Head of caudate nucleus (tissue), 42 donors: ENCODE results near the gene SLC20A1.
"Not testable (repeated sequence)": the region's sequence is repeated elsewhere in the genome, so short reads cannot be mapped to it uniquely, and the experiment has no call there.

Experiments used
- DNase-seq, 42 donors: peaks; one replicate each; pipeline versions ENCODE4 v3.0.0 to v3.0.0-alpha.2; 2020 to 2021; ENCODE audit warnings: mixed read lengths in 7 of 42
- intact Hi-C: fragments of 100-400 bp; cut with DNase I; formaldehyde crosslinking; loops from one replicate; pipeline ENCODE4 v1.15.0; 2022

SLC20A1 gene

GRCh38 chr2:112666761-112667122, 21.0 kb downstream of the SLC20A1 start:
- DNase-seq: peak in 1 of 42 donors; percentile 10
- intact Hi-C loops: no loop called here

- intact Hi-C loops: not testable (repeated sequence)
Measured at GRCh38 chr2:112667540-112667939, 21.8 kb downstream of the SLC20A1 start.

DNA sequence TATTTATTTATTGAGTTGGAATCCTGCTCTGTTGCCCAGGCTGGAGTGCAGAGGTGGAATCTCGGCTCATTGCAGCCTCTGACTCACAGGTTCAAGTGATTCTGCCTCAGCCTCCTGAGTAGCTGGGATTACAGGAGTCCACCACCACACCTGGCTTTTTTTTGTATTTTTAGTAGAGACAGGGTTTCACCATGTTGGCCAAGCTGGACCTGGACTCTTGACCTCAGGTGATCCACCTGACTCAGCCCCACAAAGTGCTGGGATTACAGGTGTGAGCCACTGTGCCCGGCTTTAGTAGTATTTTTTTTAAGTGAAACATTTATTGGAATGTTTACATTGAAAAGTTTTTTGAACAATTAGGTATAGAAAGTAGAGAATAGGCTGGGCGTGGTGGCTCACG, 23.9 kb downstream of the SLC20A1 start:
- intact Hi-C loops: no loop called here
- DNase-seq: peak in 1 of 42 donors; percentile 10

More at GRCh38 chr2:112667540-112667939, 21.8 kb downstream of the SLC20A1 start:
- DNase-seq: peak in 1 of 42 donors; percentile 9

GRCh38 chr2:112670252-112671022, 24.7 kb downstream of the SLC20A1 start:
- intact Hi-C loops: no loop called here
- no peak for DNase-seq

- DNase-seq: no peak
- intact Hi-C loops: no loop called here
Measured at GRCh38 chr2:112671801-112672200, 26.1 kb downstream of the SLC20A1 start.

DNA sequence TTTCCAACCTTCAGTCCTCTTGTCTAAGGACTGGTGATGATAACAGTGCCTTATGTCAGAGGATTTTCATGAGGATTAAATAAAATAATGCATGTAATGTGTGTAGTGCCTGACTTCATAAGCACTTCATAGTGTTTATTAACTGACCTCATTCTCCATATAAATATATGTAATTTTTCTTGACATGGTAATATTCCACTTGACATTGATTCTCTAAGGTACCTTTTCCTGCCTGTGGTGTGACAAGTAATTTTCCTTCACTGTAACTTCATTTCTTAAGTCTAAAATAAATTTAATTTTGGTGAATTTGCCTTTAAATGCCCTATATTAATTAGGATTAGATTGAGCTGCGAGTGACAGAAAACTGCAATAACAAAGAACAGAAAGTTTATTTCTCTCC, 27.3 kb downstream of the SLC20A1 start:
- intact Hi-C loops: no loop called here
- DNase-seq: no peak

DNA sequence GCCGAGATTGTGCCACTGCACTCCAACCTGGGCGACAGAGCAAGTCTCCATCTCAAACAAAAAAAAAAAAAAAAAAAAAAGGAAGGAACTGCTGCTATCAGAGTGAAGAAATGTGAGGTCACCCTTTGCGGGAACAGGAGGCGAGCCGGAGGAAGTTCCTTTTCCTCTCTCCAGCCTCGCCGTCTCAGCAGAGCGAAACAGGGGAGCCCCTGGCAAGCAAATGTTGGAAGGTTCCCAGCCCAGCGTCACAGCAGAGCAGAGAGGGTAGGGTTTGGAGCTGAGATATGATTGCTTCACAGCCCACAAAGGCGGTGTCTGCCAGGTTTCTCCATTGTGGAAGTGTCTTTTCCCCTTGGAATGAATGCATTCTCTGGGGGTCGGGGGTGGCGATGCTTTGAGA, 28.5 kb downstream of the SLC20A1 start:
- intact Hi-C loops: no loop called here
- DNase-seq: peak in 35 of 42 donors; percentile 21 to 71 (median 51)

DNA sequence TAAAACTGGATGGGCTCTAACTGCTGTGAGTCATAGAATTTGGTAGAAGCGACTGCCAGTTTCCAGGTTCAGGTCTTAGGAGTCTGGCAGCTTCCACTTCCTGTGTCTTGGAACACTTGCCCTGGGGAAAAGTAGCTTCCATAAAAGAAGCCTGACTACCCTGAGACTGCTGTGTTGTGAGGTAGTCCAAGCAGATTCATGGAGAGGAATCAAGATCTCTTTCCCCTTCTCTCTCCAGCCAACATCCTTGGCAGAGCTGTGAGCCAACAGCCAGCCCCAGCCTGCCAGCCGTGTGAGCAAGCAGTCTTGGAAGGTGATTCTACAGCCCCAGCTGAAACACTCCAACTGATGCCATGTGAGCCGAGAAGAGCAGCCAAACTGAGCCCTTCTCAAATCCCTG, 33.7 kb downstream of the SLC20A1 start:
- intact Hi-C loops: no loop called here
- peak in 20 of 42 donors; percentile 21 to 72 (median 40) for DNase-seq

DNA sequence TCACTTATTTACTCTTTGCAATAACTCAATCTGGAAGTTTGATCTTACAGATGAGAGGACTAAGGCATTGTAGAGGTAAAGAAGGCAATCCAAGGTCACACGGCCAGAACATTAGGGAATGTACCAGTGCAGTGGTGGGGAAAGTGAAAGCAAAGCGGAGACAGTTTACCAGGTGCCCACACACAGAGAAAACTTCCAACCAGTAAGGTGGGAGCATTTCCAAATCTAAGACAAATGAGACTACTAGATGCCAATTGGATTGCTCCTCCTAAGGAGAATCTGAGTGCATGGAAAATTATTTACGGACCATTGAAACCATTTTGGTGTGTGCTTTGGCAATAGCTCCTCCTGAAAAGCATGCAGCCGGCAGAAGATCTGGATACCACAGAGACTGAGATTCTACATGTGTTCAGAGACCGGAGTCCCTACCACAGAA, 34.9 kb downstream of the SLC20A1 start:
- intact Hi-C loops: no loop called here
- no peak for DNase-seq

DNA sequence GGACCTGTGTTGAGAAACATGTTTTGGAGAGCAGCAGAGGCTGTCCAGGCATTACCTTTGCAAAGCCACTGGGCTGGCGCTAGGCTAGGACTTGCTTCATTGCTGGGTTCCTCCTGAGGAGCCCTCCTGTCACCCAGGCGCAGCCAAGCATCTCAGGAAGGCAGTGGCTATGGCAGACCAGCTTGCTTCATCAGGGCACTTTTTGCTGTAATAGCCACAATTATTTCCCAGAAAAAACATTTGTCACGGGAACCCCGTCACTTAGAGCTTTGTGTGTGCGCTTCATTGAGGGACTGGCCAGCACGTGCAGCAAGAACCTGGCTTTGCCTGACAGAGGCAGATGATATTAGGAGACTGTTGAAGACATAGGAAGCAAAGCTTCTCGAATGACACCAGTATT, 36.4 kb downstream of the SLC20A1 start:
- no peak for DNase-seq
- intact Hi-C loops: no loop called here

- no peak for DNase-seq
- intact Hi-C loops: no loop called here
Measured at GRCh38 chr2:112683550-112684414, 38.0 kb downstream of the SLC20A1 start.

- no peak for DNase-seq
- intact Hi-C loops: no loop called here
Measured at GRCh38 chr2:112684415-112684775, 38.7 kb downstream of the SLC20A1 start.

DNA sequence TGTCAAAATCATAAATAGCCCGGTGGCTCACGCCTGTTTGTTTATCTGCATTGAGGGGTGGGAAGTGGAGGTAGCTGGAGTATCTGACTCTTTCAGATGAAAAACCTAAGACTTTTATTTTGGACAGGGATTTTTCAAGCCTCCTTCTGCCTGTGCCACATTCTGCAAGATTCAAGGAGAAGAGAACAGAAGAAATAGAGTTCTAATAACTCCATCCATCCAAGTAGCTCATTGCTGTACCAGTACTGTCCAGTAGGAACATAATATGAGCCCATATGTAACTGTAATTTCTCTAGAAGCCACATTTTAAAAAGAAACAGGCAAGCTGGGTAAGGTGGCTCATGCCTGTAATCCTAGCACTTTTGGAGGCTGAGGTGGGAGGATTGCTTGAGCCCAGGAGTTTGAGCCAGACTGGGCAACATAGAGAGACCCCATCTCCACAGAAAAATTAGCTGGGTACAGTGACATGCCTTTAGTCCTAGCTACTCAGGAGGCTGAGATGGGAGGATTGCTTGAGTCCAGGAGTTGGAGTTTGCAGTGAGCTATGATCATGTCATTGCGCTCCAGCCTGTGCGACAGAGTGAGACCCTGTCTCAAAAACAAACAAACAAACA, 39.6 kb downstream of the SLC20A1 start:
- no peak for DNase-seq
- intact Hi-C loops: no loop called here

DNA sequence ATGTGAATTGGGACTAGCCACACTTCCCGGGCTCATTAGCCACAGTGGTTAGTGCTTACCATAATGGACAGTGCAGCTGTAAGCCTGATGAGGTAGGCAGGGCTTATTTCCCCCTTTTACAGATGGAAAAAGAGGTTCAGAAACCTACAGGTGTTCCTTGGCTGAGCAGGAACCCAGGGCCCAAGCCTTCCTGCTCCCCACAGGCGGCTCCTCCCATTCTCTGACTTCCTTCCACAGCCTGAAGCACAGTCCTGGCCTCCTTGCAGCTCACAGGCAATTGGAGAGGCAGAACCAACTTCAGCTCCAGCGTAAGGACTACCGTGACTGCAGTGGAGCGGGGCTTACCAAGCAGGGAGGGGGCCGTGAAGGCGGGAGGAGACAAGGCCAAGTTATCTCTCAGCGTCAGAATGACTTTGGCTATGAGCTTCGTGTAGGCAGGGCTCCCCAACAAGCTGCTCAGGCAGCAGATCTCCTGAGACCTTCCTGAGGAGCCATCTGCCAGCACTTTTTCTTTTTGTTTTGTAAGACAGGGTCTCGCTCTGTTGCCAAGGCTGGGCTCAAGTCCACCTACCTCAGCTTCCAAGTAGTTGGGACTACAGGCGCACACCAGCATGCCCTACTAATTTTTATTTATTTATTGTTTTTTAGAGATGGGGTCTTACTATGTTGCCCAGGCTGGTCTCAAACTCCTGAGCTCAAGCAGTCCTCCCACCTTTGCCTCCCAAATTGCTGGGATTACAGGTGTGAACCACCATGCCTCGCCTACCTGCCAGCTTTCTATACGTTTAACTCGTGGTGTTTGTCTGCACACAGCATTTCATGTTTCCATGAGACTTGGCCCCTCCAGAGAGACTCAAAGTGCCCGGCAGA, 40.8 kb downstream of the SLC20A1 start:
- peak in 1 of 42 donors; percentile 5 for DNase-seq
- intact Hi-C loops: no loop called here

- DNase-seq: peak in 1 of 42 donors; percentile 1
- intact Hi-C loops: no loop called here
Measured at GRCh38 chr2:112687522-112687921, 41.8 kb downstream of the SLC20A1 start.

- peak in 3 of 42 donors; percentile 4 to 29 (median 14) for DNase-seq
- intact Hi-C loops: no loop called here
Measured at GRCh38 chr2:112688086-112688880, 42.5 kb downstream of the SLC20A1 start.

GRCh38 chr2:112690853-112691401, 45.2 kb downstream of the SLC20A1 start:
- intact Hi-C loops: no loop called here
- DNase-seq: peak; percentile 38 to 83 (median 65)

- intact Hi-C loops: no loop called here
Measured at GRCh38 chr2:112691881-112692281, 46.1 kb downstream of the SLC20A1 start.

More at GRCh38 chr2:112691881-112692281, 46.1 kb downstream of the SLC20A1 start:
- DNase-seq: peak in 2 of 42 donors; percentile 5 to 17
